HG03135 (cell line): ENCODE data around the gene C2orf15.
"Not testable (repeated sequence)": the region's sequence is repeated elsewhere in the genome, so short reads cannot be mapped to it uniquely, and the experiment has no call there.

Experiments
- ATAC-seq: cut with Tn5 transposase; IDR thresholded peaks from one replicate; pipeline ENCODE4 v1.9.1; 2021; ENCODE audit warnings: mild to moderate bottlenecking, moderate library complexity; ENCODE audit not compliant: unreplicated experiment

Gene C2orf15

GRCh38 chr2:99141110-99142108 lies at the start of gene C2orf15:
C2orf15 (plus strand) TSS chr2:99141707; CDS start chr2:99150559, 8,852 bp downstream.
- peak; percentile 88 for ATAC-seq

GRCh38 chr2:99096728-99097127 lies 44.8 kb upstream of the C2orf15 start:
- ATAC-seq: no peak

GRCh38 chr2:99101697-99102096 lies 39.8 kb upstream of the C2orf15 start:
- ATAC-seq: no peak

GRCh38 chr2:99104006-99104405 lies 37.5 kb upstream of the C2orf15 start:
- ATAC-seq: no peak

- no peak for ATAC-seq
Measured at GRCh38 chr2:99106913-99107312, 34.6 kb upstream of the C2orf15 start.

- ATAC-seq: no peak
Measured at GRCh38 chr2:99111236-99111635, 30.3 kb upstream of the C2orf15 start.

GRCh38 chr2:99111945-99112344 lies 29.6 kb upstream of the C2orf15 start:
- ATAC-seq: no peak

- no peak for ATAC-seq
Measured at GRCh38 chr2:99112617-99113016, 28.9 kb upstream of the C2orf15 start.

- no peak for ATAC-seq
Measured at GRCh38 chr2:99127981-99128380, 13.5 kb upstream of the C2orf15 start.

GRCh38 chr2:99135044-99135556 lies 6.4 kb upstream of the C2orf15 start:
- not testable (repeated sequence) for ATAC-seq

- no peak for ATAC-seq
Measured at GRCh38 chr2:99139003-99139402, 2.5 kb upstream of the C2orf15 start.

GRCh38 chr2:99140056-99140859 lies 1.2 kb upstream of the C2orf15 start:
- no peak for ATAC-seq

- ATAC-seq: peak; percentile 35
Measured at GRCh38 chr2:99140860-99141109, 722 bp upstream of the C2orf15 start.

- no peak for ATAC-seq
Measured at GRCh38 chr2:99150706-99151105, 9.2 kb downstream of the C2orf15 start.

- no peak for ATAC-seq
Measured at GRCh38 chr2:99152199-99152895, 10.8 kb downstream of the C2orf15 start.

- no peak for ATAC-seq
Measured at GRCh38 chr2:99153921-99154604, 12.6 kb downstream of the C2orf15 start.

- peak; percentile 90 for ATAC-seq
Measured at GRCh38 chr2:99154643-99155536, 13.4 kb downstream of the C2orf15 start, which contains the start of the genes LIPT1 and TSGA10. LIPT1 (plus strand) TSS chr2:99154967; CDS start chr2:99161958, 6,991 bp downstream. TSGA10 (minus strand) TSS chr2:99154942; CDS start chr2:99109439, 45,503 bp downstream.

GRCh38 chr2:99156891-99157290 lies 15.4 kb downstream of the C2orf15 start:
- ATAC-seq: no peak

- ATAC-seq: no peak
Measured at GRCh38 chr2:99158599-99158998, 17.1 kb downstream of the C2orf15 start.
